Activated CD8-positive, alpha-beta memory T cell treated with anti-CD3 and anti-CD28 coated beads for 4 hours (primary cell): ENCODE data around the gene GBA2.

ENCODE experiments used
- DNase-seq, 2 donors: peaks; one replicate each; pipeline ENCODE4 v3.0.0-alpha.2; 2020; ENCODE audit warnings: low read depth in 2 of 2

Gene GBA2

DNA sequence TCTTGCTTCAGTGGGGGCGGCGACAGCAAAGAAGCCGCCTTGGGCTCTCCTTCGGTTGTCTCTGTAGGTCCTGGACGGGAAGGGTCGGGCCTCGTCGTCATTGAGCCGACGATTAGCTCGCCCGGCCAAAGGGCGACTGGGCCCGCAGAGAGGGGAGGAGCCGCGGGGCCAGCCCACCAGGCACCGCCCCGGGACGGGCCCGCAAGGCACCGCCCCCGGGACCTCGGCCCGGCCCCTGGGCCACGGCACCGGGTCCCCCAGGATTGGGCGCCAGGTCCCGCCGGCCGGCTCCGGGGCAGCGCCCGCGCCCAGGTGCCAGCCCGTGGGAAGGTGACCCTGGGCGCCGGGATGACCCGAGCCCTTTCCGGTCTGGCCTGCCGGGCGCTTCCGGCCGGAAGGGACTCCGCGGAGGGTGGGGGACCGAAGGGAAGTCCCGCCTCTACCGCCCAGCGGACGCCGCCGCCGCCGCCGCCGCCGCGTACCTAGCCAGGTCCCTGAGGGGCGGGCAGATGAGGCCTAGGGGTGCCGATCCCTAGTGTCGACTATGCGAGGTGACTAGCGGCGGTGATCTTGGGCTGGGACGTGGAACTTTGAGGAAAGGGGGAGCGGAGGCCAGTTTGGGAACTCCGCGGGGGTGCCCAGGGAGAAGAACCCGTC, at the start of gene GBA2, which contains the start of gene RGP1:
TSS of gene GBA2 (minus strand) at position 371 of the 657 bp plus-strand sequence. CDS start 524 bp downstream, outside the sequence.
TSS of gene RGP1 (plus strand) at position 430 of the 657 bp plus-strand sequence. CDS start 469 bp downstream, outside the sequence.
- DNase-seq, result peak in 1 of 2 donors; percentile 45

- DNase-seq, result no peak
These were observed 48.5 kb upstream of the GBA2 start for GRCh38 chr9:35797311-35798109.

DNA sequence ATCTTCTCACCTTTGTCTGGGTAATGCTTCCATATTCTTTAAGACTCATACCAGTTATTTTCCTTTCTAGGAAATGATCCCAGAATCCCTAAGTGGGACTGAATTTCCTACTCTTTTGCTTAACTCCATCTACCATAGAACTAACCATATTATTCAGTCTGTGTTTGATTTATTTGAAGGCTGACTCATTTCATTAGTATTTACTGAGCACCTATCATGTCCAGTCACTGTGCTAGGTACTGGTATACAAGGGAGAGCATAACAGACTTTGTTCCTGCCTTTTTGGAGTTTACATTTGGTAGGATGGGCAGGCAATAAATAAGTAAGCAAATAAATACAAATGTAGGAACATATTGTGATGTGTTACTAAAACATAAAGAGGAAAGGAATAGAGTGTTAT, 46.7 kb upstream of the GBA2 start:
- no peak for DNase-seq

- DNase-seq, result no peak
These were observed 44.4 kb upstream of the GBA2 start for GRCh38 chr9:35793461-35793860.

DNA sequence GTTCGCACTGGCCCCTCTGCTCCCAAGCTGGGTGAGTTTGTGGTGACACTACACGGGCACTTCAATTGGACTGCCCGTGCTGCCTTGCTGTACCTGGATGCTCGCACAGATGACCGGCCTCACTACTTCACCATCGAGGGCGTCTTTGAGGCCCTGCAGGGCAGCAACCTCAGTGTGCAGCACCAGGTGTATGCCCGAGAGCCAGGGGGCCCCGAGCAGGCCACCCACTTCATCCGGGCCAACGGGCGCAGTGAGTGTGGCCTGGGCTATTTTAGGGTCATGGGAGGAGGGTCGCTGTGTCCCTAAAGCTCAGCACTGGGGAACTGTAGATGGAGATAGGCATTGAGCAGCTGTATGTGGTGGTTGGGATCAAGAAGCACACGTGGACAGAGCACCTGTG, 43.8 kb upstream of the GBA2 start:
- no peak for DNase-seq

DNA sequence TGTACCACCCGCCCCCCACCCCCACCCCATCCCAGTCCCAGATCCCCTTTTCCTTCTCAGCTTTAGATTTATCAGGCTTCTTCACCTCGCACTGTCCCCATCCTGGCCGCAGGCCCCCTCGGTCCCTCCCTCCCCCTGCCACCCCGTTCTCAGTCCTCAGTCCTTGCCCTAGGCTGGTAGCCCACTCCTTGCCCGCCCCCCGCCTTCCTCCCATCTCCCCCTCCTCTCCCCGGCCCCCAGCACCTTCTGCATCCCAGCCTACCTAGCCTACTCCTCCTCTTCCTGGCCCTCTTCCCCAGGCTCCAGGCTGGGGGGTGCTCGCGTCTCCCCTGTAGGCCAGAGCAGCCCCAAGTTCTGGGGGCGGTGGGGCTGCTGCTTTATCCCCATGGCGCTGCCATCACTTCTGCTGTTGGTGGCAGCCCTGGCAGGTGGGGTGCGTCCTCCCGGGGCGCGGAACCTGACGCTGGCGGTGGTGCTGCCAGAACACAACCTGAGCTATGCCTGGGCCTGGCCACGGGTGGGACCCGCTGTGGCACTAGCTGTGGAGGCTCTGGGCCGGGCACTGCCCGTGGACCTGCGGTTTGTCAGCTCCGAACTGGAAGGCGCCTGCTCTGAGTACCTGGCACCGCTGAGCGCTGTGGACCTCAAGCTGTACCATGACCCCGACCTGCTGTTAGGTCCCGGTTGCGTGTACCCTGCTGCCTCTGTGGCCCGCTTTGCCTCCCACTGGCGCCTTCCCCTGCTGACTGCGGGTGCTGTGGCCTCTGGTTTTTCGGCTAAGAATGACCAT, 43.2 kb upstream of the GBA2 start:
- DNase-seq, result no peak

DNA sequence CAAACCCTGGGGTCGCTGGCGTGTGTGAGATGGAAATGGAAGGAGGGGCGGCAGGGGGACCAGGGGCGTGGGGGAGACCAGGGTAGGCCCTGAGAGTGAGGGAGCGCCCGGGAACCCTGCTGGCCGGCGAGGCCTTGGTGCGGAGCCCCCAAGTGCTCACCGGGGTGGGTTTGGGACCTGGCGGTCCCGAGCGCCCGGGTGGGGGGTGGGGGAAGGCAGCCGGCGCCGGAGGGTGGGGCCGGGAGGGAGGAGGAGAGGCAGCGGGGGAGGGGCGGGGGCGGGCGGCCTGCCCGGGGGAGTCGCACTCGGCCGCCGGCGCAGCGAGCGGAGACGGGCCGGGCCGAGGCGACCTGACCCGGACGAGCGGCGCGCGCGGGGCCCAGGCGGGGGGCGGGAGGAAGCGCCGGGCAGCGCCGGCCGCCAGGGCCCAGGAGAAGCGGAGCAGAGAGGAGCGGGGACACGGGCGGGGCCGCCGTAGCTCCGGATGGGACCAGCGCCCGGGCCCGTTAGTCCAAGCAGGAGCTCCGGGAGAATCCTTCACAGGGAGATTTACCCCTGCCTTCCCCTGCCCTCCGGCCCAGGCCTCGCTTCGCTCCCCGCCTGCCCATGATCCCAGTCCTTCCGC, 42.4 kb upstream of the GBA2 start, which contains the start of gene NPR2:
TSS of gene NPR2 (plus strand) at position 295 of the 625 bp plus-strand sequence. CDS start 818 bp downstream, outside the sequence.
- DNase-seq, result no peak

GRCh38 chr9:35790385-35791296, 41.6 kb upstream of the GBA2 start:
- peak; percentile 14 to 30 for DNase-seq

DNA sequence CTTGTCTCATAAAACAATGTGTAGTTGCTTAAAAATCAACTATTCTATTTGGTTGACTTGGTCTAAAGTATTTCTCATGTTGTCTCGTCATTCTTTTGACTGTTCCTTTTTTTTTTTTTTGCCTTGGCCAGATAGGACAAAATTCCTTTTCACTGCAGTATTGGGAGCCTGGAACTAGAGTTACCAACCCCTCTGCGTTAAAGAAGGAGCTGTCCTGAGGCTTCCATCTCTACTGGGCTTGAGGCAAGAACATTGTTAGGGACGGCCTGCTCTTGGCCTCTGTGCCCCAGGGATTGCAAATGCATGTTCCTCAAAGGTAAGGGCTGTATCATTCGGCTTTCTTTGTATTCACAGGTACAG, 41.0 kb upstream of the GBA2 start:
- DNase-seq, result no peak

DNA sequence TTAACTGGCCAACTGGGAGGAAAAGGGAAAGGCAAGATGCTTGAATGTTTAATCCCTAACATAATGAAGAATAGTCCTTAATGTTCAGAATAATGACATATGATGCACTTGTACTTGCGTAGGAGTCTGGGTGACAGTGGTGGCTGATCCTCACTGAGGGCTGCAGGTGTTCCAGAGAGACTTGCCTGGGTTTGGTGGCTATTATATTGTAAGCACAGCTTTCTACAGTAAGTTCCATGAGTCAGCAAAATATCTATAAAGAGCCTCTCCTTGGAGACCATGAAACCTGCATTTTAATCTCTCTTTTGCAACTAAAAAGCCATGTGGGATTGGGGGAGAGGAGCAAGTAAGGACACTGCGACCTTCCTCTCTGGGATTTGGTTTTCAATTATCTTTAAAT, 40.5 kb upstream of the GBA2 start:
- DNase-seq, result no peak

DNA sequence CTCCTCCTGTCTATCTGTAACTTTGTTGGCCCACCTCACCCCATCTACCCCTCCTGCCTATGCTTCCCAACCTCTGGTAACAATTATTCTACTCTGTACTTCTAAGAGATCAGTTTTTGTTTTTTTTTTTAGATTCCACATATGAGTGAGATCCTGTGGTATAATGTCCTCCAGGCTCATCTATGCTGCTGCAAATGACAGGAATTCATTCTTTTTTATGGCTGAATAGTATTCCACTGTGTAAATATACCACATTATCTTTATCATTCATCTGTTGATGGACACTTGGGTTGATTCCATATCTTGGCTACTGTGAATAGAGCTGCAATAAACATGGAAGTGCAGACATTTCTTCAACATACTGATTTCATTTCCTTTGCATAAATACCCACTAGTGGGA, 34.4 kb upstream of the GBA2 start:
- no peak for DNase-seq

GRCh38 chr9:35781066-35781465, 32.0 kb upstream of the GBA2 start:
- DNase-seq, result no peak

GRCh38 chr9:35778496-35778895, 29.5 kb upstream of the GBA2 start:
- DNase-seq, result no peak

- no peak for DNase-seq
These were observed 27.0 kb upstream of the GBA2 start for GRCh38 chr9:35776018-35776417.

DNA sequence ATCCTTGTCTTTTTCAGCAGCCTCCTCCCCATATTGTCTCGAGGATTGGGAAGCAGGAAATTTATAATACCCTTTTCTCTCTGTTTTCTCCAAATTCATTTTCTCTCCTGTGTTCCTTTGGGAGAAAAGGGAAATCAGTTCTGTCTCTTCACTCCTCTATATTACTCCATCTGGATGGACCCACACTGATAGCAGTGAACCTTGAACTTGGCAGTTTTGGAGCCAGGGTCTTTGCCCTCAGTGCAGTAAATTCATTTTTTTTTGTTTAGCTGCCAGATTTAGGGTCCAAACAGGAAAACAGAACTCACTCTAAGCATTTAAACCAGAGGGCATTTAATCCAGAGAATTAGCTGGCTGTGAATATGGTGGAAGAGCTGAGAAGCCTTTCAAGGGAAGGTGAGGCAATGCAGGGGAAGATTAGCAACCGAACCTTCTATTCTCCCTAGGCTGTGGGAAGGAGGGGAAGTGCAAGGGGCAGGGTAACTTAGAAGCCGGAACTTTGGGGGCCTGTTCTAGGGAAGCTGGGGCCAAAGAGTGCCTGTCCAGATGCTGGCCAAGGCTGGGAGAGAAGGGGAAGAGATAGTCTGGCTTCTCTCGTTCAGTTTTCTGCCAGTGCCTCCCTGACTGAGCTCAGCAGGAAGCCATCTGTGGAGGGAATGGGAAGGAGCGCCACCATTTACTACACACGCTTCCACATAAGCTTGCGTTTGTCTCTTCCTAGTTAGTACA, 26.0 kb upstream of the GBA2 start:
- DNase-seq, result no peak

GRCh38 chr9:35771943-35772342, 22.9 kb upstream of the GBA2 start:
- no peak for DNase-seq

DNA sequence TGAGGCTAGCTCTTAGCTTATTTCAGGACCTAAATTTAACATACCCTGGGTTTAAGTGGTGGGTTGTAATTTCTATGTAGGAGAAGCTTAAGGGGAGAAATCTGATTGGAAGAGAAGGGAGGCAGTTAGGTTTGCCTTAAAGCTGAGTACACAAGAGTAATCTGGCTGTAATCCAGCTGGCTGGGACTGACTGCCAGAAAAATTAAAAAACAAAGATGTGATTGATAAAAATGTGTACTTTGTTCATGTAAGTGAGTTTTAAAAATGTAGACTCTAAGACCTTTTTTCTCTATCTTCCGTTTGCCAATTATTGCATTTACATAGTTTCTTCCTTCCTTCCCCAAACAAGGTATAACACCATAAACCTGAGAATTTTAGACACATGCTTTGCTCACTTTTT, 22.5 kb upstream of the GBA2 start:
- DNase-seq, result no peak

- DNase-seq, result no peak
These were observed 22.0 kb upstream of the GBA2 start for GRCh38 chr9:35771075-35771433.

- DNase-seq, result no peak
These were observed 20.7 kb upstream of the GBA2 start for GRCh38 chr9:35769763-35770162.

DNA sequence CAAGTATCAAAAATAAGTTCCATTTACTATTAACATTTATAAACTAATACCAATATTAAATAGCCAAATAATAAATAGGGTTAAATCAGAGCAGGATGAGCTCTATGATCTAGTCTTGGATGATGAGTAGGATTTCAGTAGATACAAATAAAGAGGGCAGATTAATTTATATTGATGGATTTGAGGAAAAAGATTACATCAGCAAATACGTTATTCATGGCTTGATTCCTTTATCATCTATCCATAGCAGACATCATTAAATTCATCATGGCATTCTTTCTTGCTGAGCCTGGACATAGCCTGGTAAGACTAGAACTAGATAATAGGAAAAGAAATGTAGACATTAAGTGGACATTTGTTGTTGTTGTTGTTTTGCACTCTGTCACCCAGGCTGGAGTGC, 18.4 kb upstream of the GBA2 start:
- DNase-seq, result no peak
